Neuron (in vitro differentiated cells): ENCODE measurements around the gene RNF224.
"Not testable (repeated sequence)": the region's sequence is repeated elsewhere in the genome, so short reads cannot be mapped to it uniquely, and the experiment has no call there.

ENCODE experiments used
- H2AFZ ChIP-seq: one replicate; pipeline ENCODE4 v1.6.1; 2013; ENCODE audit warnings: low read depth, mild to moderate bottlenecking, inconsistent platforms, low read length, moderate library complexity
- H3K27me3 ChIP-seq: one replicate; pipeline ENCODE4 v1.6.1; 2013; ENCODE audit warnings: low read length; ENCODE audit not compliant: insufficient read depth
- H3K36me3 ChIP-seq: one replicate; pipeline ENCODE4 v1.6.1; 2013; ENCODE audit warnings: low read length; ENCODE audit not compliant: insufficient read depth
- H3K4me1 ChIP-seq: one replicate; pipeline ENCODE4 v1.6.1; 2013; ENCODE audit warnings: low read length; ENCODE audit not compliant: insufficient read depth
- H3K4me3 ChIP-seq: 2 replicates; pipeline ENCODE4 v1.5.1; 2013; ENCODE audit warnings: mild to moderate bottlenecking, low read length, moderate library complexity
- H3K9me3 ChIP-seq: one replicate; pipeline ENCODE4 v1.6.1; 2013; ENCODE audit warnings: low read length

Gene RNF224

DNA sequence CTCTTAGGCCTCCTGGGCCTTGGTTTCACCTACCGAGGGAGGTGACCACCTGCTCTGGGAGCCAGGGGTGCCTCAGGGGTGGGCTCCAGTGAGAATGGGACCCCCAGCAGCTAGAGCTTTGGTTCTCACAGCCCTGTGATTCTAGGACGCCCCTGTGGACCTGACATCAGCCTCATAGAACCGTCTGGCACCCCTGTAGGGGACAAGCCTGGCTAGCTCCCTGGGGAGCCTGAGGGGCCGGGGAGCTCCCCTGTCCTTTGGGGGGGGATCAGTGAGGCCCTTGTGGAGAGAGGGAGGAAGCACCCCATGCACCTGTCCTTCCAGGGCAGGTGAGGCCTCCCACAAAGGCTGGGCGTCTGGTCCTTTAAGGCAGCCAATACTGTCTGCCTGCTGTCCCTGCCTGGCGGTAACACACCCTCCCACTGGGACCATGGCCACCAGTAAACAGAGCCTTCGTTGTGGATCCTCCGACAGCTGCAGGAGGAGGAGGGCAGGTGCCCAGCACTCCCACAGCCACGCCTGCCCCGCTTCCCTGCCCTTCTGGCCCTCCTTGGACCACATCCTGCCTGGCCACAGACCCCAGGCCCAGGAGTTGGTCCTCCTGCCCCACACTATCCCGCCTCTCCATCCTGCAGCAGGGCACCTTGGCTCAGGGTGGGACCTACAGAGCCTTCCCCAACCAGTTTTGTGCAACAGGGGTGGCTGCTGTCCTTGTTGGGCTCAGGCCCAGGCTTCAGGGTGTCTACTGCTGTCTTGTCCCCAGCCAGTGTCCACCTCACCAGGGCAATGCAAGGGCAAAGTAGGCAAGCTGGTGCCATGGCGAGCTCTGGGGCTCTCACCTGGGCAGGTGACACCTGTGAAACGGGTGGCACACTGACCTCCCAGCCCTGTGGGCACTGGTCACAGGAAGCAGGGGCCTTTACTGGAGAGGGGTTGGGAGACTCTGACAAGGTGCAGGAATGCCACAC lies 10.7 kb downstream of the RNF224 start:
- Histone ChIP-seq H3K27me3 (no peaks in the 10 kb centered on the region), H2AFZ (no peak overlapping the region), H3K9me3 (no peaks in the 10 kb centered on the region), H3K36me3 (peaks cover 13% of the 10 kb centered on the region), H3K4me3 (no peak overlapping the region), H3K4me1 (peaks cover 26% of the 10 kb centered on the region)

DNA sequence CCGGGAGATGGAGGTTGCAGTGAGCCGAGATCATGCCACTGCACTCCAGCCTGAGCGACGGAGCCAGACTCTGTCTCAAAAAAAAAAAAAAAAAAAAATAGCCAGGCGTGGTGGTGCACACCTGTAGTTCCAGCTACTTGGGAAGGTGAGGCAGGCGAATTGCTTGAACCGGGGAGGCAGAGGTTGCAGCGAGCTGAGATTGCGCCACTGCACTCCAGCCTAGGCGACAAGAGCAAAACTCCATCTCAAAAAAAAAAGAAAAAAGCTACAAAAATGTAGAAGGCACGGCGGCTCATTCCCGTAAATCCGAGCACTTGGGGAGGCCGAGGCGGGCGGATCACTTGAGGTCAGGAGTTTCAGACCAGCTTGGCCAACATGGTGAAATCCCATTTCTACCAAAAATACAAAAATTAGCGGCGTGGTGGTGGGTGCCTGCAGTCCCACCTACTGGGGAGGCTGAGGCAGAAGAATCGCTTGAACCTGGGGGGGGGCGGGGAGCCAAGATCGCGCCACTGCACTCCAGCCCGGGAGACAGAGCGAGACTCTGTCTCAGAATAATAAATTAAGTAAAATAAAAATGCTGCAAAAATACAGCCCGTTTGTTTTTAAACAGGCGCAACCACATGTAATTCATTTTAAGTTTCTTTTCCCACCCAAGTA lies 12.4 kb downstream of the RNF224 start:
- not testable (repeated sequence) for H3K9me3 ChIP-seq, H3K27me3 ChIP-seq
- peaks cover 25% of the 10 kb centered on the region for H3K4me1 ChIP-seq
- peak overlapping the region; percentile 53 for H2AFZ ChIP-seq
- H3K4me3 ChIP-seq = peak overlapping the region; percentile 65
- peaks cover 23% of the 10 kb centered on the region for H3K36me3 ChIP-seq

DNA sequence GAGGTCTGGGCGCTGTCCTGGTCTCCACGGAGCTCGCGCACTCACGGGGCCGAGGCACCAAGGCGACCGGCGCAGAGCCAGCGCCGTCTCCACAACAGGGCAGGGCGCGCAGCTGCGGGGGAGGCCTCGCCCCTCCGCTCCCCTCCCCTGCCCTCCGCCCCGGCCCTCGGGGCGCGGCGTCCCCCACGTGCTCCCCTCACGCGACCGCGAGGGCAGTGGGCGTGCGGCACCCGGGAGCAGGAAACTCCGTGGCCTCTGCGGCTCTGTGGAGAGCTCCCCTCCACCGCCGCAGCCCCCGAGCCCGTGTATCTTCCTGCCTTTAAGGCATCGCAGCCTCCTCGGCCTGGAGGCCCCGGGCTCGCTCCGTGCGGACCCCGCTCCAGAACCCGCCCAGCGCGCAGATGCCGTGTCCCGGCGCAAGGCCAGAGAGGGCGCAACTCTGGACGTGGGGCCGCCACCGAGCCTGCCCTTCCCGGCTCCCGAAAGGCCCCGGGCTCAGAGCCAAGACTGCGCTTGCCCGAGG lies 13.1 kb downstream of the RNF224 start:
- Histone ChIP-seq H3K4me1 (peaks cover 25% of the 10 kb centered on the region), H3K27me3 (no peaks in the 10 kb centered on the region), H2AFZ (peak overlapping the region; percentile 53), H3K9me3 (no peaks in the 10 kb centered on the region), H3K36me3 (peaks cover 23% of the 10 kb centered on the region), H3K4me3 (peak overlapping the region; percentile 65)

DNA sequence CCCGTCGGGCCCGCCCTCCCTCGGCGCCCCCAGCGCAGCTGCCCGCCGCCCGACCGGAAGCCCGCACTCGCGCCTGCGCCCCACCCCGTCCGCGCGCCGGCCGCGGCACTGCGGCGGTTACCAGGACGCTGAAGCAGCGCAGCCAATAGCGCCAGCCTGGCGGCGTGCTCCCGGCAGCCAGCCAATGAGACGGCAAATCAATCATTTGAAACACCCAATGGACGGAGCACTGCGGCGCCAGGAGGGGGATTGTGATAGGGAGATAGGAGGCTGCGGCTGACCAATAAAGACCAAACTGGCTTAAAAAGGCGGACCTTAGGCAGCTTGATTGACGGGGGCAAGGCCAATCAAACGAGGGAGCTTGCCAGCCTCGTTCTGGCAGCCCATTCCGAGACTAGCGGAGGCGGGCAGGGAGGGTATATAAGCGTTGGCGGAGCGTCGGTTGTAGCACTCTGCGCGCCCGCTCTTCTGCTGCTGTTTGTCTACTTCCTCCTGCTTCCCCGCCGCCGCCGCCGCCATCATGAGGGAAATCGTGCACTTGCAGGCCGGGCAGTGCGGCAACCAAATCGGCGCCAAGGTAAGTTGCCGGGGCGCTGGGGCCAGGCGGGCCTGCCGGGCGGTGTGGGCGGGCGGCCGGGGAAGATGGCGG lies 13.7 kb downstream of the RNF224 start, which contains the start of gene TUBB4B:
Gene TUBB4B (plus strand): TSS at position 447 of the 649 bp plus-strand sequence. CDS start 74 bp downstream, at position 521.
- H3K4me3 ChIP-seq = peak within 1 kb of the TSS; percentile 89
- H3K9me3 ChIP-seq = no peaks in the 10 kb centered on the region
- H3K27me3 ChIP-seq = no peaks in the 10 kb centered on the region
- H3K36me3 ChIP-seq = peaks cover 23% of the 10 kb centered on the region
- H2AFZ ChIP-seq = peak within 1 kb of the TSS; percentile 53
- peaks cover 25% of the 10 kb centered on the region for H3K4me1 ChIP-seq

DNA sequence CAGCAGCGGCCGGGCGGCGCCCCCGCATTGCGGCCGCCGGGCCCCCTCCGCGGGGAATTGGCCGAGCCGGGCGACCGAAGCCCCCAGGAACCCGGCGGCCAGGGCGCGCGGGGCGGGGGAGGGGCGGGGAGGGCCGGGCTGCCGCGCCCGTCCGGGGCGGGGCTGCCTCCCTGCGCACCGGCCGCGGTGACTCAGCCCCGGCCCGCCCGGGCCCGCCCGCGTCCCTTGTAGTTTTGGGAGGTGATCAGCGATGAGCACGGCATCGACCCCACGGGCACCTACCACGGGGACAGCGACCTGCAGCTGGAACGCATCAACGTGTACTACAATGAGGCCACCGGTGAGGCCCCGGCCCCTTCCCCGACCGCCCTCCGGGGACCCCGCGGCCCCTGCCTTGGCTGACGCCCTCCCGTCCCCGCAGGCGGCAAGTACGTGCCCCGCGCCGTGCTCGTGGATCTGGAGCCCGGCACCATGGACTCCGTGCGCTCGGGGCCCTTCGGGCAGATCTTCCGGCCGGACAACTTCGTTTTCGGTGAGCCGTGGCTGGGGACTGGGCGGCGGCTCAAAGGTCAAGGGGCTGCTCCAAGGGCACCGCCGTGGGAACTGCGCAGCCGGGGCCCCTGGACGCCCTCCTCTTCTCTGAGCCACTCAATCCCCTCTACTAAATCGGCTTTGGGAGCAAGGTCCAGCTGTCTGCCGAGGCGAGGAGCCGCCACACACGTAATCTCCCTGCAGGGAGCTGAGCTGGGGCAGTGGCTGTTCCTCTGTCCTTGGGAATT lies 14.4 kb downstream of the RNF224 start:
- Histone ChIP-seq H3K36me3 (peaks cover 23% of the 10 kb centered on the region), H2AFZ (no peak overlapping the region), H3K9me3 (no peaks in the 10 kb centered on the region), H3K4me3 (peak overlapping the region; percentile 89), H3K27me3 (no peaks in the 10 kb centered on the region), H3K4me1 (peaks cover 23% of the 10 kb centered on the region)

DNA sequence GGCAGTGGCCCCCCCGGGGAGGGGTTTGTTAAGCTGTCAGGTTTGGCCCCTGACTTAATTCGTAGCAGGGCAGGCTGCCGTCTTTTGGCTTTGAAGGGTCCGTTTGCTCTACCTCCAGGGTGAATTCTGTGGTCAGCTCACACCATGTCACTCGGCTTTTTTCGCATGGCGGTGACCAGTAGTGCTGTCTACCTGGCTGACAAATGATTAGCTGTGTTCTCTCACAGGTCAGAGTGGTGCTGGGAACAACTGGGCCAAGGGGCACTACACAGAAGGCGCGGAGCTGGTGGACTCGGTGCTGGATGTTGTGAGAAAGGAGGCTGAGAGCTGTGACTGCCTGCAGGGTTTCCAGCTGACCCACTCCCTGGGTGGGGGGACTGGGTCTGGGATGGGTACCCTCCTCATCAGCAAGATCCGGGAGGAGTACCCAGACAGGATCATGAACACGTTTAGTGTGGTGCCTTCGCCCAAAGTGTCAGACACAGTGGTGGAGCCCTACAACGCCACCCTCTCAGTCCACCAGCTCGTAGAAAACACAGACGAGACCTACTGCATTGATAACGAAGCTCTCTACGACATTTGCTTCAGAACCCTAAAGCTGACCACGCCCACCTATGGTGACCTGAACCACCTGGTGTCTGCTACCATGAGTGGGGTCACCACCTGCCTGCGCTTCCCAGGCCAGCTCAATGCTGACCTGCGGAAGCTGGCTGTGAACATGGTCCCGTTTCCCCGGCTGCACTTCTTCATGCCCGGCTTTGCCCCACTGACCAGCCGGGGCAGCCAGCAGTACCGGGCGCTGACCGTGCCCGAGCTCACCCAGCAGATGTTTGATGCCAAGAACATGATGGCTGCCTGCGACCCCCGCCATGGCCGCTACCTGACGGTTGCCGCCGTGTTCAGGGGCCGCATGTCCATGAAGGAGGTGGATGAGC lies 15.2 kb downstream of the RNF224 start:
- peaks cover 23% of the 10 kb centered on the region for H3K36me3 ChIP-seq

DNA sequence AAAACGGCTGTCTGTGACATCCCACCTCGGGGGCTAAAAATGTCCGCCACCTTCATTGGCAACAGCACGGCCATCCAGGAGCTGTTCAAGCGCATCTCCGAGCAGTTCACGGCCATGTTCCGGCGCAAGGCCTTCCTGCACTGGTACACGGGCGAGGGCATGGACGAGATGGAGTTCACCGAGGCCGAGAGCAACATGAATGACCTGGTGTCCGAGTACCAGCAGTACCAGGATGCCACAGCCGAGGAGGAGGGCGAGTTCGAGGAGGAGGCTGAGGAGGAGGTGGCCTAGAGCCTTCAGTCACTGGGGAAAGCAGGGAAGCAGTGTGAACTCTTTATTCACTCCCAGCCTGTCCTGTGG lies 15.9 kb downstream of the RNF224 start:
- Histone ChIP-seq H3K4me1 (peaks cover 25% of the 10 kb centered on the region), H3K36me3 (peaks cover 23% of the 10 kb centered on the region)
- H3K4me3 ChIP-seq, H2AFZ ChIP-seq, H3K9me3 ChIP-seq, H3K27me3 ChIP-seq: not testable (repeated sequence)

More for the DNA sequence above, 15.2 kb downstream of the RNF224 start:
- no peaks in the 10 kb centered on the region for H3K27me3 ChIP-seq
- H2AFZ ChIP-seq = no peak overlapping the region
- peaks cover 21% of the 10 kb centered on the region for H3K4me1 ChIP-seq
- H3K9me3 ChIP-seq = no peaks in the 10 kb centered on the region
- peak overlapping the region; percentile 89 for H3K4me3 ChIP-seq

DNA sequence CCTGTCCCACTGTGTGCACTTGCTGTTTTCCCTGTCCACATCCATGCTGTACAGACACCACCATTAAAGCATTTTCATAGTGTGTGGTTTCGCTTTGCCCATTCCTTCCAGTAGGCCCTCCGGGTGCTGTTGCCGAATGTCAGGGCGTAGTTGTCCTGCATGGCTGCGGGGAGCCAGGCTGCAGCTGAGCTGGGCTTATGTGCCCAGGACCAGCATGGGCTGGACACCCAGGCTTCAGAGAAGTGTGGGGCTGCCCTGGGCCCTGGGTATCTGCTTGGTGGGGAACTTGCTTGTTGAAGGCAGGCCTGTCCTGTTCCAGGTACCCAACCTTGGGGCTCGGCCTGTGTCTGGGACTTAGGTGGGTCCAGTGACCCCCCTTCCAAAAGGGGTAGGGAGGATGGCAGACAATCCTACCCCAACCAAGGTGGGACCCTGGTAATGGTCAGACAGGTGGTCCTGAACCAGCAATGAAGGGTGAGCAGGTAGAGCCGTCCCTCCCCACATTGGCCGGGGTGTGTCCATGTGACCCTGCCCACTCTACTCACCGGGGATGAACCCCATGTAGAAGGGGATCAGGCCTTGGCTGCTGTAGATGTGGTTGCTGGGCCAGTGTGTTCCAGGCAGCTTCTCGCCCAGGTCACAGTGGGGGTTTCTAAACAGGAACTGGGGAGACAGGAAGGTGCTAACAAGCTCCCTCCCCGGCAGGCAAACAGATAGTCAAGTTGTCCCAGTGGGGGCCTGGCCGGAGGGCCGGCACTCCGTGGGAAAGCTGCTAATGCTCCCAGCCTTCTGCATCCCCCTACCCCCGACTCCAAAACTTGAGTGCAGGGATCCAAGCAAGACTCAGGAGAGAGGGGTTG lies 16.6 kb downstream of the RNF224 start:
- no peaks in the 10 kb centered on the region for H3K27me3 ChIP-seq
- H2AFZ ChIP-seq = no peak overlapping the region
- peaks cover 22% of the 10 kb centered on the region for H3K4me1 ChIP-seq
- H3K9me3 ChIP-seq = no peaks in the 10 kb centered on the region
- H3K36me3 ChIP-seq = peaks cover 23% of the 10 kb centered on the region
- no peak overlapping the region for H3K4me3 ChIP-seq

DNA sequence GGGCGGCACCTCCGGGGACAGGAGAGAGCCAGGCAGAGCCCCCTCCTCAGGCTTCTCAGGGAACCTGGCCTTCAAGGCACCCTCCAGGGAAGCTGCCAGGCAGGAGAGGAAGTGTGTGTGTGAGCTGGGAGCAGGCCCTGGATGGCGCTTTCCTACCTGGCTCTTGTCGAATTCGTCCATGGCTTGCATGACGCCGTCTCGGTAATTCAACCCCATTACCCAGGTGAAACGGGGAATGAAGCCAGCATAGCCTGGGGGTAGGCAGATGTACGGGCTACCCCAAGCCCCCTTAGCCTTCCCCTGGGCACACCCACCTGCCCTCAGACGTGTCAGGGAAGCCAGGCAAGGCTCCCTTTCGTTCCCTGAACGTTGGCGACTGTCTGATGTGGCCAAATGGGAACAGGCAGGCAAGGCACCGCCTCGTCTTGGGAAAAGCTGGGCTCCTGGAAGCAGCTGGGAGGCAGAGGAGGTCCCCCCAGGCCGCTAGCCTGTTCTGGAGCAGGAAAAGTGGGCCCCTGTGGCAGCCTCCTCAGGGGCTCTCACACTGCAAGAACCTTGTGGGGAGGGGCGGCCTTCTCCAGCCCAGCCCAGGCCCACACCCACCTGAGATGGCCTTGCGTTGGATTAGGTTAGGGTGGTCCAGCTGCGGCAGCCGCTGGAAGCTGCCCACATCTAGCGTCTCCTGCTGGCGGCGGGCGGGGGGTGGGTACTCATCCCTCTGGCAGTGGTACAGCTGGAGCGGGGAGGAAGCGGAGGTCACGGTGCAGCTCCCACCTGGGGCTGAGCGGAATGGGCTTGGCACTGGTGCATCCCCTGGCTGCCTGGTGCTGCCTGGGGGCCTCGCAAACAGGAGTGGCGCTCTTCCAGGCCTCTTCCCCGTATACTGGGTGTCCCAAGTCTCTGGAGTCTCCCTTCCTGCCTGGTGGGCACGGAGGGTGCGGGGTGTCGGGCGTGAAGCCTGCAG lies 17.5 kb downstream of the RNF224 start:
- Histone ChIP-seq H2AFZ (no peak overlapping the region), H3K9me3 (no peaks in the 10 kb centered on the region), H3K4me3 (no peak overlapping the region), H3K27me3 (no peaks in the 10 kb centered on the region), H3K36me3 (peaks cover 23% of the 10 kb centered on the region), H3K4me1 (peaks cover 21% of the 10 kb centered on the region)
